HL-60 (cell line): ENCODE measurements around the gene ZNF184.

Source experiments
- CTCF ChIP-seq: IDR thresholded peaks from one replicate; pipeline ENCODE4 v1.5.1; 2011; ENCODE audit warnings: low read length, control low read depth, inconsistent platforms; ENCODE audit not compliant: insufficient read depth
- GABPA ChIP-seq: IDR thresholded peaks from 2 replicates; pipeline ENCODE4 v1.6.1; 2012; ENCODE audit warnings: low read depth

- TF ChIP-seq CTCF (no peak), GABPA (no peak)
Measured at GRCh38 chr6:27517238-27517637, 44.3 kb upstream of the ZNF184 start.
